Endothelial cell of umbilical vein (primary cell): ENCODE results near the gene IMPDH2.

Source experiments
- EZH2 ChIP-seq: IDR thresholded peaks from 2 replicates; pipeline ENCODE4 v1.6.1; 2012; ENCODE audit warnings: borderline replicate concordance, low read depth, mild to moderate bottlenecking, moderate library complexity, low read length, inconsistent platforms; ENCODE audit not compliant: severe bottlenecking
- POLR2A ChIP-seq: IDR thresholded peaks from 2 replicates; pipeline ENCODE4 v1.6.1; 2012; ENCODE audit warnings: low read depth, mild to moderate bottlenecking, control low read depth, low read length
- POLR2AphosphoS5 ChIP-seq: IDR thresholded peaks from 2 replicates; pipeline ENCODE4 v1.6.1; 2012; ENCODE audit warnings: low read depth, mild to moderate bottlenecking, control low read depth, low read length, moderate library complexity; ENCODE audit not compliant: insufficient read depth
- TF ChIP-seq, protein P1 (sequence below), 2 donors: IDR thresholded peaks; 1 replicate in 1 of 2; 2 replicates in 1 of 2; pipeline ENCODE4 v1.5.1; 2011; ENCODE audit warnings: low read length in 2 of 2, mild to moderate bottlenecking in 2 of 2, moderate library complexity in 2 of 2, control low read depth in 1 of 2, inconsistent platforms in 1 of 2, low read depth in 1 of 2; ENCODE audit not compliant: insufficient read depth in 1 of 2; ENCODE audit errors: extremely low read depth in 1 of 2

- TF ChIP-seq, protein P1, sequence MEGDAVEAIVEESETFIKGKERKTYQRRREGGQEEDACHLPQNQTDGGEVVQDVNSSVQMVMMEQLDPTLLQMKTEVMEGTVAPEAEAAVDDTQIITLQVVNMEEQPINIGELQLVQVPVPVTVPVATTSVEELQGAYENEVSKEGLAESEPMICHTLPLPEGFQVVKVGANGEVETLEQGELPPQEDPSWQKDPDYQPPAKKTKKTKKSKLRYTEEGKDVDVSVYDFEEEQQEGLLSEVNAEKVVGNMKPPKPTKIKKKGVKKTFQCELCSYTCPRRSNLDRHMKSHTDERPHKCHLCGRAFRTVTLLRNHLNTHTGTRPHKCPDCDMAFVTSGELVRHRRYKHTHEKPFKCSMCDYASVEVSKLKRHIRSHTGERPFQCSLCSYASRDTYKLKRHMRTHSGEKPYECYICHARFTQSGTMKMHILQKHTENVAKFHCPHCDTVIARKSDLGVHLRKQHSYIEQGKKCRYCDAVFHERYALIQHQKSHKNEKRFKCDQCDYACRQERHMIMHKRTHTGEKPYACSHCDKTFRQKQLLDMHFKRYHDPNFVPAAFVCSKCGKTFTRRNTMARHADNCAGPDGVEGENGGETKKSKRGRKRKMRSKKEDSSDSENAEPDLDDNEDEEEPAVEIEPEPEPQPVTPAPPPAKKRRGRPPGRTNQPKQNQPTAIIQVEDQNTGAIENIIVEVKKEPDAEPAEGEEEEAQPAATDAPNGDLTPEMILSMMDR (IDR thresholded peaks at IDR 0.05; ENCODE audit: extremely low read depth in 1 of 2, insufficient read depth in 1 of 2, low read depth in 1 of 2, low read length in 2 of 2): no peak
- TF ChIP-seq POLR2A: no peak
- TF ChIP-seq EZH2: no peak
- no peak for TF ChIP-seq POLR2AphosphoS5
Observed at GRCh38 chr3:49009396-49009795, 19.8 kb downstream of the IMPDH2 start.
